SH-SY5Y (cell line): ENCODE measurements around the gene PLEKHD1.

Experiments used
- GATA2 ChIP-seq: IDR thresholded peaks from 2 replicates; pipeline ENCODE4 v1.6.1; 2011; ENCODE audit warnings: mild to moderate bottlenecking, low read depth, low read length
- GATA3 ChIP-seq: IDR thresholded peaks from 2 replicates; pipeline ENCODE4 v1.6.1; 2011; ENCODE audit warnings: low read depth, mild to moderate bottlenecking, low read length, moderate library complexity

GRCh38 chr14:69473260-69473659 is 11.3 kb upstream of the PLEKHD1 start:
- no peak for TF ChIP-seq GATA3
- TF ChIP-seq GATA2 = no peak
